ENCODE data around the gene MRPS16. TPM values are rescaled to one million over a fixed set of nuclear protein-coding genes. Genes with fewer than 3 reads are reported as not detected.

MRPS16 gene
- total and polyA plus RNA-seq, 2 of the 13 experiments (the other 11 are each of a cell fraction or from before 2014, with no cell fraction given) = 70.1 to 135 TPM

DNA sequence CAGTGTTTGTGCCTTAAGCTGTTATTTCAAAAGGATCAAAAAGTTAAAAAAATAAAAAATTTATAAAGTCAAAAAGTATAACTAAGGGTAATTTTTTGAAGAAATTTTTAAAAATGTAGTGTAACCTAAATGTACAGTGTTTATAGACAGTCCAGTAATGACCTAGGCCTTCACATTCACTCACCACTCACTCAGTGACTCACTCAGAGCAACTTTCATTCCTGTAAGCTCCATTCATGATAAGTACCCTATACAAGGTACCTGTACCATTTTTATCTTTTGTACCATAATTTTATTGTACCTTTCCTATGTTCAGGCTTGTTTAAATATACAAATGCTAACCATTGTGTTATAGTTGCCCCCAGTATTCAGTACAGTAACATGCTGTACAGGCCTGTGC is 26.9 kb downstream of the MRPS16 start:
- Histone ChIP-seq H3K27ac (ENCODE audit: extremely low read length, insufficient read depth, low read length) (no peak overlapping the region), H3K9ac (ENCODE audit: insufficient read depth, low read depth, low read length) (no peak overlapping the region), H3K9me3 (ENCODE audit: low read length) (no peaks in the 10 kb centered on the region), H3K79me2 (ENCODE audit: insufficient read depth, low read length) (no peaks in the 10 kb centered on the region), H2AFZ (ENCODE audit: low read length) (no peak overlapping the region), H3K36me3 (replicated peaks in 1 of 2; ENCODE audit: control insufficient read depth in 1 of 2, insufficient read depth in 2 of 2, low read length in 2 of 2) (no peaks in the 10 kb centered on the region; a peak in 1 of 5 replicates), H3K4me1 (ENCODE audit: insufficient read depth, low read length) (no peaks in the 10 kb centered on the region), H3K4me3 (replicated peaks in 1 of 3; ENCODE audit: insufficient read depth in 1 of 3, low read depth in 2 of 3, low read length in 3 of 3) (no peak overlapping the region), H4K20me1 (ENCODE audit: insufficient read depth, low read length) (no peaks in the 10 kb centered on the region), H3K4me2 (ENCODE audit: low read depth, low read length) (no peak overlapping the region), H3K27me3 (ENCODE audit: control insufficient read depth in 1 of 2, insufficient read depth in 2 of 2, low read length in 2 of 2) (no peaks in the 10 kb centered on the region)
- in situ Hi-C loops (cut with HindIII; ENCODE audit: extremely low pct_ligation_motif_present, low pct_unique_long_range_greater_than_20kb) = no loop called here
- no peak for FAIRE-seq
- no TSS peak for BruUV-seq (replicated peaks)
- POLR2A ChIA-PET = interaction anchor here (0.6 kb wide), 1 partner anchor 266 kb away, joined by 4 read pairs; no protein-coding TSS in a partner anchor
- ATAC-seq = no peak
- DNase-seq (ENCODE audit: low spot score) = no peak
- intact Hi-C loops (cut with micrococcal nuclease; ENCODE audit: unreplicated experiment) = no loop called here
- CTCF ChIA-PET (ENCODE audit: low intra/inter-chr PET ratio, low total read pairs) = no interaction called here
- TF ChIP-seq, protein P1, sequence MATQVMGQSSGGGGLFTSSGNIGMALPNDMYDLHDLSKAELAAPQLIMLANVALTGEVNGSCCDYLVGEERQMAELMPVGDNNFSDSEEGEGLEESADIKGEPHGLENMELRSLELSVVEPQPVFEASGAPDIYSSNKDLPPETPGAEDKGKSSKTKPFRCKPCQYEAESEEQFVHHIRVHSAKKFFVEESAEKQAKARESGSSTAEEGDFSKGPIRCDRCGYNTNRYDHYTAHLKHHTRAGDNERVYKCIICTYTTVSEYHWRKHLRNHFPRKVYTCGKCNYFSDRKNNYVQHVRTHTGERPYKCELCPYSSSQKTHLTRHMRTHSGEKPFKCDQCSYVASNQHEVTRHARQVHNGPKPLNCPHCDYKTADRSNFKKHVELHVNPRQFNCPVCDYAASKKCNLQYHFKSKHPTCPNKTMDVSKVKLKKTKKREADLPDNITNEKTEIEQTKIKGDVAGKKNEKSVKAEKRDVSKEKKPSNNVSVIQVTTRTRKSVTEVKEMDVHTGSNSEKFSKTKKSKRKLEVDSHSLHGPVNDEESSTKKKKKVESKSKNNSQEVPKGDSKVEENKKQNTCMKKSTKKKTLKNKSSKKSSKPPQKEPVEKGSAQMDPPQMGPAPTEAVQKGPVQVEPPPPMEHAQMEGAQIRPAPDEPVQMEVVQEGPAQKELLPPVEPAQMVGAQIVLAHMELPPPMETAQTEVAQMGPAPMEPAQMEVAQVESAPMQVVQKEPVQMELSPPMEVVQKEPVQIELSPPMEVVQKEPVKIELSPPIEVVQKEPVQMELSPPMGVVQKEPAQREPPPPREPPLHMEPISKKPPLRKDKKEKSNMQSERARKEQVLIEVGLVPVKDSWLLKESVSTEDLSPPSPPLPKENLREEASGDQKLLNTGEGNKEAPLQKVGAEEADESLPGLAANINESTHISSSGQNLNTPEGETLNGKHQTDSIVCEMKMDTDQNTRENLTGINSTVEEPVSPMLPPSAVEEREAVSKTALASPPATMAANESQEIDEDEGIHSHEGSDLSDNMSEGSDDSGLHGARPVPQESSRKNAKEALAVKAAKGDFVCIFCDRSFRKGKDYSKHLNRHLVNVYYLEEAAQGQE (IDR thresholded peaks at IDR 0.05; ENCODE audit: borderline replicate concordance in 1 of 2, low read depth in 1 of 2, low read length in 2 of 2) = no peak
- no peak for TF ChIP-seq NKX3-1 (CRISPR knock-in tag; IDR thresholded peaks at IDR 0.05)
- TF ChIP-seq ZNF629 (CRISPR knock-in tag; conservative IDR thresholded peaks at IDR 0.05) = no peak
- TF ChIP-seq ARNT (IDR thresholded peaks at IDR 0.05) = no peak
- no peak for TF ChIP-seq SOX13 (IDR thresholded peaks at IDR 0.05)
- no peak for TF ChIP-seq SOX13 (CRISPR knock-in tag; conservative IDR thresholded peaks at IDR 0.05 in 1 of 2, IDR thresholded peaks at IDR 0.05 in 1 of 2)
- TF ChIP-seq NCOA1 (CRISPR knock-in tag; IDR thresholded peaks at IDR 0.05) = no peak
- no peak for TF ChIP-seq NR2F1 (CRISPR knock-in tag; IDR thresholded peaks at IDR 0.05)
- no peak for TF ChIP-seq TSC22D2 (CRISPR knock-in tag; IDR thresholded peaks at IDR 0.05; ENCODE audit: borderline replicate concordance)
- TF ChIP-seq SP5 (CRISPR knock-in tag; IDR thresholded peaks at IDR 0.05; ENCODE audit: borderline replicate concordance, low read depth) = no peak
